ENCODE data around the gene POLR2I. TPM values are rescaled to one million over a fixed set of nuclear protein-coding genes. Genes with fewer than 3 reads are reported as not detected.

POLR2I gene
- total RNA-seq, 1 donor from 2014 or later = 58.5 TPM

DNA sequence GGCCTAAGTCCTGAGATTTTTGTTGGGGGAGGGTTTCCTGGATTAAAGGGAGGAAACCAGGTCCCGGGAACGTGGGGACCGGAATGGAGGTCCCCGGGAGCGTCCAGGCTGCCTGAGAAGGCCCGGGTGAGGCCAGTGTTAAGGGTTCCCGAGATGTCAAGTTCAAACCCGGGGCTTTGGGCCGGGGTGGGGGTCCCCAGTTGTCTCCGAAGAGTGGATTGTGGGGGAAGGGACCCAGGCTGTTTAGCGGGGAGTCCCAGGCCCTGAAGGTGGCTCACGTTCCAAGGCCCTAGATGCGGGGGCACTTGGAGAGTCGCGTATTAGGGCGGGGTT lies 37.3 kb upstream of the POLR2I start:
- TF ChIP-seq, protein P1, sequence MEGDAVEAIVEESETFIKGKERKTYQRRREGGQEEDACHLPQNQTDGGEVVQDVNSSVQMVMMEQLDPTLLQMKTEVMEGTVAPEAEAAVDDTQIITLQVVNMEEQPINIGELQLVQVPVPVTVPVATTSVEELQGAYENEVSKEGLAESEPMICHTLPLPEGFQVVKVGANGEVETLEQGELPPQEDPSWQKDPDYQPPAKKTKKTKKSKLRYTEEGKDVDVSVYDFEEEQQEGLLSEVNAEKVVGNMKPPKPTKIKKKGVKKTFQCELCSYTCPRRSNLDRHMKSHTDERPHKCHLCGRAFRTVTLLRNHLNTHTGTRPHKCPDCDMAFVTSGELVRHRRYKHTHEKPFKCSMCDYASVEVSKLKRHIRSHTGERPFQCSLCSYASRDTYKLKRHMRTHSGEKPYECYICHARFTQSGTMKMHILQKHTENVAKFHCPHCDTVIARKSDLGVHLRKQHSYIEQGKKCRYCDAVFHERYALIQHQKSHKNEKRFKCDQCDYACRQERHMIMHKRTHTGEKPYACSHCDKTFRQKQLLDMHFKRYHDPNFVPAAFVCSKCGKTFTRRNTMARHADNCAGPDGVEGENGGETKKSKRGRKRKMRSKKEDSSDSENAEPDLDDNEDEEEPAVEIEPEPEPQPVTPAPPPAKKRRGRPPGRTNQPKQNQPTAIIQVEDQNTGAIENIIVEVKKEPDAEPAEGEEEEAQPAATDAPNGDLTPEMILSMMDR (IDR thresholded peaks at IDR 0.05; ENCODE audit: insufficient read depth, low read length, poor library complexity, severe bottlenecking) = no peak
- Histone ChIP-seq H3K27me3 (ENCODE audit: control insufficient read depth, insufficient read depth, low read length) (no peaks in the 10 kb centered on the region), H3K4me3 (ENCODE audit: low read depth, low read length) (no peak overlapping the region), H3K36me3 (ENCODE audit: control insufficient read depth, insufficient read depth, low read length) (peaks cover 1% of the 10 kb centered on the region)
- no peak for DNase-seq (ENCODE audit: low read depth)

DNA sequence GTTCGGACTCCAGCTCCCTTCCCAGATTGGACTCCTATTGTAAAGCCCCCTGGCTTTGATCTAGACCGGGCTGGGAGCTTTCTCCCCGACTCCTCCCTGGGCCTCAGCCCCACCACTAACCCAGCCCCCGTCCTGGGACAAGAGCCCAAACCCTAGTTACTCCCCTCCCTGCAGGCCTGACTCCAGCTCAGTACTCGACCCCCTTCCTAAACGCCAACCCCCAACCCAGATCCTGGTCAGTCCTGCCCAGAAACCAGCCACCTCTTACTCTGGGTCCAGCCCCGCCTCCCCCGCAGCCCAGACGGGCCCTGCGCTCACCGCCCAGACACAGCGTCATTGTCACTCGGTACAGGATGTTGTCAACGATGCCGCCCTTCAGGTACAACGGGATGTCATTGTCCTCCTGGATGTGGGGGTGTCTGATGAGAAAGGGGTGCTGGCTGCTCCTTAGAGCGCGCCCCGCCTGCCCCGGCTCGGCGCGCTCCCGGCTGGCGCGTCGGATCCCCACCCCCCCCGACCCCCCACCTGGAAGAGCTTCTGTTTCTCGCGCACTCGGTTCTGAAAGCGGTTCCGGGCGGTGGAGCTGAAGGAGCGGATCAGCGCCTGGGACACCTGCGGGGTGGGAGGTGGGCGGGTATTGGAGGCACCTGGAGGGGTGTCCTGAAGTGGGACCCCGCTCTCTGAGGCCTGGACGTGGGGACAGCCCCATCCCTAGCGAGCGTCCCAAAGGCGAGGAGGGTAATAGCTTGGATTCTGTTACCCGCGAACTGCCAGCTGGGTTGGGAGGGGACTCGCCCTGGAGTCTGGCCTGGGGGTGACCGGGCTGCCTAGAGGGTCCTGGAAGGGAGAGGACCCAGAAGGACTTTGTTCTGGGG lies 36.7 kb upstream of the POLR2I start:
- Histone ChIP-seq H3K27me3 (ENCODE audit: control insufficient read depth, insufficient read depth, low read length) (no peaks in the 10 kb centered on the region), H3K36me3 (ENCODE audit: control insufficient read depth, insufficient read depth, low read length) (peaks cover 3% of the 10 kb centered on the region), H3K4me3 (ENCODE audit: low read depth, low read length) (no peak overlapping the region)
- TF ChIP-seq, protein P1 (IDR thresholded peaks at IDR 0.05; ENCODE audit: insufficient read depth, low read length, poor library complexity, severe bottlenecking) = no peak
- DNase-seq (ENCODE audit: low read depth) = no peak

DNA sequence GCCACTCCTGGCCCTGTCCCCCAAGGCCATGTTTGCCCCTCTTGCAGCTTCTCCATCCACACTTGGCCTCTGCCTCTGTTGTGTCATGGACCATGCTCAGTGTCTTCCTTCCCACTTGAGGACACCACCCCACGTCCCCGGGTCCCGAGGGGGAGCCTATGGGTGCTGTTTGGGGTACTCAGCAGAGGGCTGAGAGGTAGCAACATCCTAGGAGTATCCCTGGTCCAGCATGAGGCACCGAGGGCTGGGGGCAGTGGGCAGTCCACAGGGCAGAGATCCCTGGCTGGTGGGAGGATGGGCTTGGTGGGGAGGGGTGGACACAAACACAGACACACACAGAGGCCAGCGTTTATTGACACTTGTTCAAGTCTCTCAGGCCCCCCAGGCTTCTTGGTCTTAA lies 35.9 kb upstream of the POLR2I start:
- H3K27me3 ChIP-seq (ENCODE audit: control insufficient read depth, insufficient read depth, low read length) = no peaks in the 10 kb centered on the region
- DNase-seq (ENCODE audit: low read depth) = no peak
- TF ChIP-seq, protein P1 (IDR thresholded peaks at IDR 0.05; ENCODE audit: insufficient read depth, low read length, poor library complexity, severe bottlenecking) = no peak
- H3K4me3 ChIP-seq (ENCODE audit: low read depth, low read length) = no peak overlapping the region
- peaks cover 9% of the 10 kb centered on the region for H3K36me3 ChIP-seq (ENCODE audit: control insufficient read depth, insufficient read depth, low read length)

GRCh38 chr19:36149673-36150406 lies 35.2 kb upstream of the POLR2I start:
- Histone ChIP-seq H3K4me3 (ENCODE audit: low read depth, low read length) (no peak overlapping the region), H3K27me3 (ENCODE audit: control insufficient read depth, insufficient read depth, low read length) (no peaks in the 10 kb centered on the region), H3K36me3 (ENCODE audit: control insufficient read depth, insufficient read depth, low read length) (peaks cover 9% of the 10 kb centered on the region)
- no peak for DNase-seq (ENCODE audit: low read depth)
- TF ChIP-seq, protein P1 (IDR thresholded peaks at IDR 0.05; ENCODE audit: insufficient read depth, low read length, poor library complexity, severe bottlenecking) = no peak

DNA sequence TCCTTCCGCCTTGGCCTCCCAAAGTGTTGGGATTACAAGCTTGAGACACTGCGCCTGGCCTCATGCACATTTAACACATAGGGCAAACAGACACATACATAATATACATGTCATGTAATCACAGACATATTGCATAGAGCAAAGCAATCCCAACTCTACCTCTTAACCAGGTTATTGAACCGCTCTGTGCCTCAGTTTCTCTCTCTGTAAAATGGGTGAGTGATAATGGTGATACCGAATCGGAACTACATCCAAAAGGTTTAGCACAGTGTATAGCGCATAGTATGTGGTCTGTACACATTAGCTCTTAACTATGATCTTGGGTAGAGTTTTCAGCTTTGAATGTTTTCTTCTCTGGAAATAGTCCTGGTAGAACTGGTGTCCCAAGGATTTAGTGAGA lies 29.9 kb upstream of the POLR2I start:
- TF ChIP-seq, protein P1 (IDR thresholded peaks at IDR 0.05; ENCODE audit: insufficient read depth, low read length, poor library complexity, severe bottlenecking) = no peak
- Histone ChIP-seq H3K36me3 (ENCODE audit: control insufficient read depth, insufficient read depth, low read length) (peaks cover 11% of the 10 kb centered on the region), H3K27me3 (ENCODE audit: control insufficient read depth, insufficient read depth, low read length) (no peaks in the 10 kb centered on the region), H3K4me3 (ENCODE audit: low read depth, low read length) (no peak overlapping the region)
- no peak for DNase-seq (ENCODE audit: low read depth)
